ES-I3 (cell line): Measurements from ENCODE around the gene DNER.

Source experiments
- H3K36me3 ChIP-seq: 2 replicates; pipeline ENCODE4 v1.6.1; 2013; ENCODE audit warnings: mild to moderate bottlenecking, low read length, control low read depth, moderate library complexity; ENCODE audit not compliant: insufficient read depth
- H3K4me1 ChIP-seq: 2 replicates; pipeline ENCODE4 v1.6.1; 2013; ENCODE audit warnings: mild to moderate bottlenecking, control low read depth, low read length; ENCODE audit not compliant: insufficient read depth
- H3K9ac ChIP-seq: 2 replicates; pipeline ENCODE4 v1.6.1; 2013; ENCODE audit warnings: low read depth, mild to moderate bottlenecking, low read length, moderate library complexity
- H3K9me3 ChIP-seq: 2 replicates; pipeline ENCODE4 v1.6.1; 2013; ENCODE audit warnings: mild to moderate bottlenecking, low read length, moderate library complexity; ENCODE audit not compliant: control insufficient read depth, insufficient read depth

DNER gene

GRCh38 chr2:229601936-229602335, 112.4 kb downstream of the DNER start:
- Histone ChIP-seq H3K4me1 (no peaks in the 10 kb centered on the region), H3K9ac (no peak overlapping the region), H3K9me3 (no peaks in the 10 kb centered on the region), H3K36me3 (no peaks in the 10 kb centered on the region)

- Histone ChIP-seq H3K36me3 (no peaks in the 10 kb centered on the region), H3K9me3 (no peaks in the 10 kb centered on the region), H3K9ac (no peak overlapping the region), H3K4me1 (no peaks in the 10 kb centered on the region)
Observed at GRCh38 chr2:229601396-229601795, 113.0 kb downstream of the DNER start.

- no peak overlapping the region for H3K9ac ChIP-seq
- no peaks in the 10 kb centered on the region for H3K36me3 ChIP-seq
- no peaks in the 10 kb centered on the region for H3K4me1 ChIP-seq
- no peaks in the 10 kb centered on the region for H3K9me3 ChIP-seq
Observed at GRCh38 chr2:229598227-229598626, 116.1 kb downstream of the DNER start.

GRCh38 chr2:229596796-229597195, 117.6 kb downstream of the DNER start:
- H3K4me1 ChIP-seq: no peaks in the 10 kb centered on the region
- H3K9me3 ChIP-seq: no peaks in the 10 kb centered on the region
- H3K9ac ChIP-seq: no peak overlapping the region
- no peaks in the 10 kb centered on the region for H3K36me3 ChIP-seq

- Histone ChIP-seq H3K9me3 (no peaks in the 10 kb centered on the region), H3K36me3 (no peaks in the 10 kb centered on the region), H3K9ac (no peak overlapping the region), H3K4me1 (peaks cover 7% of the 10 kb centered on the region)
Observed at GRCh38 chr2:229591611-229592010, 122.7 kb downstream of the DNER start.

DNA sequence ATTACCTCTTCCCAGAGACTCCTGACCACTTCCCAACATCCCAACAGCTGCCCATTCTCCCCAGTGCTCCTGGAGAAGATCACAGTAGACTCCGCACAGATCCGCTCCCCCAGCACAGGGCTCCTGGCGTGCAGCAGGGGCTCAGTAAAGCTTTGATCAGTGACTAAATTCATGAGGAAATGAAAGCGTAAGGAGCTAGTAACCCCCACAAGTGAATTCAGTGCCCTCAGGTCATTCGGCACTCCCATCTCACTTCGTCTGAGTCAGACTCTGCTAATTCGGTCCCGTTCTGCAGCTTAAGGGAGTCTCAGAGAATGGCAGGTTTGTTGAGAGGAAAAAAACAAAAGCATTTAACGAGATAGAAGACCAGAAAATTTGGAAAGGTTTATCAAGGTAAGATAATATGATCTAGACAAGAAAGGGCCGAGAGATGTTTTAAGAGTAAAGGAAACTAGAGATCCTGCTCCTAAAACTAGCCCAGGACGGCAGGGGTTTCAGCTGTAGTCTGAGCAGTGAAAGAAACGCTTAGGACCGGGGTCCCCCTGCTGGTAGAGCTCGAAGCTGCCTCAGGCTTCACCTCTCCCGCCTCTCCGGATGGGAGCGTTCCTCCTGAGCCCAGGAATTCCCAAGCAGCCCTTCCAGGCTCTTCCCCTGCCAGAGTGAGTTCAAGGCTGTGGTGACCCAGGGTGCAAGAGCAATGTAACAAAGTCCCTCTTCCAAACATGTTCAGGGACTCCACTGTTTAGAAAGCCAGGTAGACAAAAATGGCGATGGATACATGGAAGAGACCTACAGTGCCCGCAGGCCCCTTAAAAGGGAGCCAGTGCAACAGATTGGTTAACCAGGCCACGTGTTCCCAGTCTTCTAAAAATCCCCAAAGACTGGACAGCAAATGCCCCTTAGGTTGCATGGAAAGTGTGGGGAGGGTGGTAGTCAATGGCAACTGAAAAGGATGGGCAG, 127.3 kb downstream of the DNER start:
- Histone ChIP-seq H3K9me3 (no peaks in the 10 kb centered on the region), H3K36me3 (no peaks in the 10 kb centered on the region), H3K4me1 (peaks cover 7% of the 10 kb centered on the region), H3K9ac (peak overlapping the region; percentile 51)

DNA sequence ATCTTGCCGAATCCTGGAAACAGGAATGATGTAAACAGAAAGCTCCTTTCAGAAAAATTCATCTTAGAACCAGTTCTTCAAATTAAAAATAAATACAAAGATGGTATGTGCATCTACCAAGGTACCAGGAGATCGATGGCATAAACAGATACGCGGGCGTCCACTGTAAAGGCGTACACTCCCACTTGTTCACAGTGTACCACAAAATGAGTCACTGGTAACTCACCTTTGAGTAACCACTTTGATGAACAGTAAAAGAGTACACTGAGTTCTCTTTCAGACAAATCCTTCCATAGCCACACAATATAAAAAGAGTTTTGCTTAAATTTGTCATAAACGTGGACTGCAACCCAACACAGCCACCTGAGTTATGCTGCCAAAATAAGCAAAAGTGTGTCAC, 128.3 kb downstream of the DNER start:
- peaks cover 7% of the 10 kb centered on the region for H3K4me1 ChIP-seq
- no peaks in the 10 kb centered on the region for H3K36me3 ChIP-seq
- H3K9me3 ChIP-seq: no peaks in the 10 kb centered on the region
- no peak overlapping the region for H3K9ac ChIP-seq

DNA sequence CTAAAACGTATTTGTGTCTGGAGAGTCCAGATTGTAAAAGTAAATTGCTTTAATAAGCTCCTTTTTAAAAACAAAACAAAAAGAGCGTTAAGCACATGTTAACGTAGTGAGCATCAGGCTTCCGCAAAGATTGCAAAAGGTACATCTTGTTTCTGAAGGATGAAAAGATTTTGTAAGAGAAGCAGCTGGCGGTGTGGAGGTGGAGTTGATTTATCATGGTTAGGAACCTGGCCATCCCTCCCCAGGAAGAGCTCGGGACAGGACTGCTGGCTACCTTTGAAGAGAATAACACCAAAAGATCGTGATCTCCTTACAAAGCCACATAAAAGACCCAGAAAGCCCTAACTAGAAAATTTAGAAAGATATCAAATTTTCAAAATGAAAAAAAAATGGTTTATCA, 132.2 kb downstream of the DNER start:
- H3K9me3 ChIP-seq: no peaks in the 10 kb centered on the region
- H3K9ac ChIP-seq: no peak overlapping the region
- H3K36me3 ChIP-seq: no peaks in the 10 kb centered on the region
- no peaks in the 10 kb centered on the region; the same call in 1 of the 2 replicates for H3K4me1 ChIP-seq

- Histone ChIP-seq H3K36me3 (no peaks in the 10 kb centered on the region), H3K4me1 (no peaks in the 10 kb centered on the region), H3K9ac (no peak overlapping the region), H3K9me3 (no peaks in the 10 kb centered on the region)
Observed at GRCh38 chr2:229578052-229578846, 136.1 kb downstream of the DNER start.

DNA sequence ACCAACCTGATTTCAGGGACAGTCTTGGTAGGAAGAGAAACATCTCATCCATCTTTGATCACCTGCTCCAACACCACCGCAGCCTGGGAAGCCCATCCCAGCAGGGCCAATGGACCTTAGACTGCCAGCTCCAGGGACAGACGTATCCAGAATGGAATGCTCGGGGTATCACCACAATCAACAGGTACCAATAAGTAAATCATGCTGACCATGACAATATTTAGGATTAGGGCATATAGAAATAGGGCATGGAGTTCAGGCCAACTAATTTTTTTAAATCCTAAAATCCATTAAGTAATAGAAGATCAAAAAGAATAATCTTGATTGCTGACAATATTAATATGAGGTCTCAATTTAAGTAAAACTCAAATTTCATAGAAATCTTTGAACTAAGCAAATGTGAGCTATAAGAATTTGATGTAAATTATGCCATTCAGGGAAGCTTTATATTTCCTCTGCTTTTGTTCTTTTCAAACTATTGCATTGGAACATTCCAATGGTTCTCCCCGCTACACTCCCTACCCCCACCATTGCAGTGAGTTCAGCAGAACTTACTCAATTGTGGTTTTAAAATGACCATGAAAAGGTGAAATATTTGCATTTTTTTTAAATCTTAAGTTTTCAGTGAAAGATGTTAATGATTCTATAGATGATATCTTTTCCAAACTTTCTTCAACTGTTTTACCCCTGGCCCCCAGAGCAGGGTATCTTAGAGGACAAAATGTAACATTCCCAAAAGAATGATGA, 138.6 kb downstream of the DNER start:
- Histone ChIP-seq H3K9me3 (no peaks in the 10 kb centered on the region), H3K36me3 (no peaks in the 10 kb centered on the region), H3K4me1 (no peaks in the 10 kb centered on the region), H3K9ac (no peak overlapping the region)

DNA sequence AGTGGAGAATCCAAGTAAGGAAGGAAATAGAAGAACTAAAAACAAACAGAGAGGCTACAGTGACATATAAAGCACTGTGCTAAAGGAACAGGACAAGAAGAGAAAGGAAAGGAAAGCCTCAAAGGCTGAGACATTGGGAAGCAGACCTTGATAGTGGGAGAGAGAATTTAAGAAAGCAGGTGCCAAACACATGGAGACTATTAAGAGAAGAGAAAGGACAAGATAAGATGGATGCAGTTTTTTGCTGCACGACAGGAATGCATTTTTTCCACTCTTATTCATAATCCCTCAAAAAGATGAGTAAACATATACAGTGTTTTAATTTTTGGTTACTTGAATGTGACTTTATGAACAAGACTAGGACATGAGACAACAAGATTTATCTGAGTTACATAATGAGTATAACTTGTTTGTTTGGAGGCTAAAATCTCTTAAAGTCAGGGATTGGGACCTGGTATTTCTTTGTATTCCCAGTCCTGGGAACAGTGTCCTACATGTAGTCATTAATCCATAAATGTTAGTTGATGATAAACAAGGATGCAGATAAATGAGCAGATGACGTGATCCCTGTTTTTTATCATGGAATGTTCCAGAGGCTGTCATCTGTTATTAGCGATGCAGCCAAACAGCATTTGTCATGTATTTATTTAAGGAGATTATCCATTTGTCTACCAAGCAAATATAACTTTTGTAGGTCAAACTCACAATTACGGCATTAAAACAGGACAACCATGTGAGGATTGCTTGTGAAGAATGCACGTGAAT, 141.7 kb downstream of the DNER start:
- Histone ChIP-seq H3K36me3 (no peaks in the 10 kb centered on the region), H3K9ac (no peak overlapping the region), H3K4me1 (no peaks in the 10 kb centered on the region), H3K9me3 (no peaks in the 10 kb centered on the region)

DNA sequence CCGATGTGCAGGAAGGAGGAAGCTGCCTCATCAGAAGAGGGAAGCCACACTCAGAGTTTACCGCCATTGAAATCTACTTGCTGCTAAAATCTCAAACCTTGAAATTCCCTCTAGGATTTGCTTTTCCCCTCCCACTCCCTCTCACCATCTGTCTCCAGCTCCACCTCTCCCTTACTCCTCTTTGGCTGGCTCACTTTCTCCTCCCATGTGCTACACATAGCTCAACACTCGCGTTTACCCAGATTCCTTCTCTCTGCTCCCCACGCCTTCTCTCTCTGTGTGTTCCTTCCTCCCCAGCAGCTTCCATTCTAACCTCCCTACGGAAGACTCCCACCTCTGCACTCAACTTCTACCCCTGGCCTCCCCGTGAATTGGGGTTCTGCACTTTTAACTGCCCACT, 143.1 kb downstream of the DNER start:
- Histone ChIP-seq H3K4me1 (no peaks in the 10 kb centered on the region), H3K9ac (no peak overlapping the region), H3K36me3 (no peaks in the 10 kb centered on the region), H3K9me3 (no peaks in the 10 kb centered on the region)

DNA sequence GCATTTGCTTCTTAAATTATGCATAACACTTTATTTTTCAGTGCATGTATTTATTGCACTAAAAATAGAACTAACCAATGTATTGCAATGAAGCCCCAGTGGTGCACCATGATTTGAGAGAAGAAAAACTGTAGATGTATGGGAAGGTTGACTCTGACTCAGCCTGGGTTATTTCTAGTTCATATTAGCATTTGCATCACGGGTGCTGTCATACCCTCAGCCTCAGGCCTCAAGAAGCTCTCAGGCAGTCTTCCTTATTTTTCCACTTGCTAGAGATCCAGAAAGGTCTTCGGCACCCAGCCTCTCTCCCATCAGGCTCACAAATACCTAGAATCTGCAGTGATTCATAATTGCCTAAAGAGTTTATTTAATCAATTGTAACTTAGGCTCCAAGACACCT, 148.0 kb downstream of the DNER start:
- no peaks in the 10 kb centered on the region for H3K9me3 ChIP-seq
- no peaks in the 10 kb centered on the region for H3K4me1 ChIP-seq
- H3K36me3 ChIP-seq: no peaks in the 10 kb centered on the region
- no peak overlapping the region for H3K9ac ChIP-seq
